ENCODE results near the gene RAB4B. TPM values are rescaled to one million over a fixed set of nuclear protein-coding genes. Genes with fewer than 3 reads are reported as not detected.

Gene RAB4B
- total RNA-seq, 1 experiment from 2014 or later = 9.1 TPM

DNA sequence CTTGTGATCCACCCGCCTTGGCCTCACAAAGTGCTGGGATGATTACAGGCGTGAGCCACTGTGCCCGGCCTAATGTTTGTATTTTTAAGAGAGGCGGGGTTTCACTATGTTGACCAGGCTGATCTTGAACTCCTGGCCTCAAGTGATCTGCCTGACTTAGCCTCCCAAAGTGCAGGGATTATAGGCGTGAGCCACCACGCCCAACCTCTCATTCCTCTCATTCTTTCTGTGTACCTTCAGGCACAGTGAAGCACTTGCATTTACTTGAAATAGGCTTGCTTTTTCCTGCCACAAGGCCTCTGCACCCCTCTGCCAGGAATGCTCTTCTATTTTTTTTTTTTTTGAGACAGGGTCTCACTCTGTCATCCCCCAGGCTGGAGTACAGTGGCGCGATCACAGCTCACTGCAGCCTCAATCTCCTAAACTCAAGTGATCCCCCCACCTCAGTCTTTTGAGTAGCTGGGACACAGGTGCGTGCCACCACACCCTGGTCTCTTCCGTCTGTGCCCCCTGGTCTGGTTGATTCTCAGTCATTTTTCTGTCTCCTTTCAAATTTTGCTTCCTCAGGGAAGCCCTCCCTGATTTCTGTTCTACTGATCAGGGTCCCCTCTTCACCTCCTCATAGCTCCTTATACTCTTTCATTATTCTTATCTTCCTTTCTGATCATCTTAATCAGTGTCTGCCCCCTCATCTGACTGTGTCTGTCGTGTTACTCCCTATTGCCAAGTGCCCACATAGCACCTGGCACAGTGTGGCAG is 42.9 kb upstream of the RAB4B start:
- ChIA-PET POLR2A (ENCODE audit: low non-redundant PET) (no interaction called here), CTCF (no interaction called here)
- intact Hi-C loops (cut with micrococcal nuclease; ENCODE audit: unreplicated experiment) = no loop called here
- no peak for TF ChIP-seq EZH2 (IDR thresholded peaks at IDR 0.05; ENCODE audit: borderline replicate concordance, low read depth, low read length, poor library complexity, severe bottlenecking)
- TF ChIP-seq, protein P1, sequence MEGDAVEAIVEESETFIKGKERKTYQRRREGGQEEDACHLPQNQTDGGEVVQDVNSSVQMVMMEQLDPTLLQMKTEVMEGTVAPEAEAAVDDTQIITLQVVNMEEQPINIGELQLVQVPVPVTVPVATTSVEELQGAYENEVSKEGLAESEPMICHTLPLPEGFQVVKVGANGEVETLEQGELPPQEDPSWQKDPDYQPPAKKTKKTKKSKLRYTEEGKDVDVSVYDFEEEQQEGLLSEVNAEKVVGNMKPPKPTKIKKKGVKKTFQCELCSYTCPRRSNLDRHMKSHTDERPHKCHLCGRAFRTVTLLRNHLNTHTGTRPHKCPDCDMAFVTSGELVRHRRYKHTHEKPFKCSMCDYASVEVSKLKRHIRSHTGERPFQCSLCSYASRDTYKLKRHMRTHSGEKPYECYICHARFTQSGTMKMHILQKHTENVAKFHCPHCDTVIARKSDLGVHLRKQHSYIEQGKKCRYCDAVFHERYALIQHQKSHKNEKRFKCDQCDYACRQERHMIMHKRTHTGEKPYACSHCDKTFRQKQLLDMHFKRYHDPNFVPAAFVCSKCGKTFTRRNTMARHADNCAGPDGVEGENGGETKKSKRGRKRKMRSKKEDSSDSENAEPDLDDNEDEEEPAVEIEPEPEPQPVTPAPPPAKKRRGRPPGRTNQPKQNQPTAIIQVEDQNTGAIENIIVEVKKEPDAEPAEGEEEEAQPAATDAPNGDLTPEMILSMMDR (conservative IDR thresholded peaks at IDR 0.05; ENCODE audit: low read depth, low read length) = no peak
- BruUV-seq (replicated peaks) = no TSS peak
- Histone ChIP-seq H3K27me3 (replicated peaks; ENCODE audit: insufficient read depth, low read depth, low read length, poor library complexity) (no peaks in the 10 kb centered on the region), H3K27ac (ENCODE audit: low read depth, low read length, poor library complexity, severe bottlenecking) (no peak overlapping the region), H3K4me1 (ENCODE audit: insufficient read depth, low read length, poor library complexity, severe bottlenecking) (no peaks in the 10 kb centered on the region), H3K4me3 (ENCODE audit: low read depth, low read length, poor library complexity, severe bottlenecking) (no peak overlapping the region), H3K9me3 (ENCODE audit: low read depth, low read length, poor library complexity, severe bottlenecking) (no peaks in the 10 kb centered on the region), H3K36me3 (ENCODE audit: insufficient read depth, low read length, poor library complexity, severe bottlenecking) (peaks cover 15% of the 10 kb centered on the region)
- no peak for DNase-seq (ENCODE audit: low spot score)

DNA sequence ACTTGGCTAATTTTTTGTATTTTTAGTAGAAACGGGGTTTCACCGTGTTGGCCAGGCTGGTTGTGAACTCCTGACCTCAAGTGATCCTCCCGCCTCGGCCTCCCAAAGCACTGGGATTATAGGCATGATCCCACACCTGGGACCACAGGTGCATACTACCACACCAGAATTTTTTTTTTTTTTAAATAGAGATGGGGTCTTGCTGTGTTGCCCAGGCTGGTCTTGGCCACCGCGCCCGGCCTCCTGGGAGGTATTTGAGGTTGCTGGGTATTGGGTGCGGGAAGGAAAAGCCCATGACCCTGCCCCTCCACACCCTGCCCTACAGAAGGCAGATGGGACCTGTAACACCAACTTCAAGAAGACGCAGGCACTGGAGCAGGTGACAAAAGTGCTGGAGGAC is 41.4 kb upstream of the RAB4B start:
- no peaks in the 10 kb centered on the region for H3K4me1 ChIP-seq (ENCODE audit: insufficient read depth, low read length, poor library complexity, severe bottlenecking)
- H3K9me3 ChIP-seq (ENCODE audit: low read depth, low read length, poor library complexity, severe bottlenecking) = no peaks in the 10 kb centered on the region
- intact Hi-C loops (cut with micrococcal nuclease; ENCODE audit: unreplicated experiment) = no loop called here
- TF ChIP-seq EZH2 (IDR thresholded peaks at IDR 0.05; ENCODE audit: borderline replicate concordance, low read depth, low read length, poor library complexity, severe bottlenecking) = no peak
- TF ChIP-seq, protein P1 (conservative IDR thresholded peaks at IDR 0.05; ENCODE audit: low read depth, low read length) = no peak
- no TSS peak for BruUV-seq (replicated peaks)
- POLR2A ChIA-PET (ENCODE audit: low non-redundant PET) = no interaction called here
- no peak for DNase-seq (ENCODE audit: low spot score)
- no peak overlapping the region for H3K27ac ChIP-seq (ENCODE audit: low read depth, low read length, poor library complexity, severe bottlenecking)
- CTCF ChIA-PET = no interaction called here
- H3K4me3 ChIP-seq (ENCODE audit: low read depth, low read length, poor library complexity, severe bottlenecking) = no peak overlapping the region
- H3K36me3 ChIP-seq (ENCODE audit: insufficient read depth, low read length, poor library complexity, severe bottlenecking) = peaks cover 9% of the 10 kb centered on the region
- no peaks in the 10 kb centered on the region for H3K27me3 ChIP-seq (replicated peaks; ENCODE audit: insufficient read depth, low read depth, low read length, poor library complexity)

DNA sequence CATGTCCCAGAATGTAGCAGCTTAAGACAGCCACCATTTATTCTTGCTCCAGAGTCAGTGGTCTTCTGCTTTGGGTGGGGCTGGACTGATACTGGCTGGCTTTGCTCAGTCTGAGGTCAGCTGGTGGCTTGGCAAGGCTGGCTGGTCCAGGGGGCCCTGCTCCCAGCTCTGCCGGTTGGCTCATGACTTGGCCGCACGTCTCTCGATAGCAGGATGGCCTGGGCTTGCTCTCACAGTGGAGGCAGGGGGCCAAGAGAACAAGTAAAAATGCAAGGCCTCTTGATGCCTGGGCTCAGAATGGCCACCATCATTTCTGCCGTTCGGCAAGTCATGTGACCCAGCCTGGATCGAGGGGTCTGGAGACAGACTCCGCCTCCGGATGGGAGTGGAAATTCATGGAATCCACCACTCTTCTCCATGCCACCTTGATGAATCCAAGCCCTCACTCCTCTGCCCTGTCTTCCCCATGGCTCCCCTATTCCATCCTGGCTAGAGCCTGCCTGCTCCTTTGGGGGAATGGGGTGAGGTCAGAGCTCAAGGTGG is 40.9 kb upstream of the RAB4B start:
- H3K27ac ChIP-seq (ENCODE audit: low read depth, low read length, poor library complexity, severe bottlenecking) = no peak overlapping the region
- CTCF ChIA-PET = no interaction called here
- DNase-seq (ENCODE audit: low spot score) = no peak
- intact Hi-C loops (cut with micrococcal nuclease; ENCODE audit: unreplicated experiment) = no loop called here
- H3K27me3 ChIP-seq (replicated peaks; ENCODE audit: insufficient read depth, low read depth, low read length, poor library complexity) = no peaks in the 10 kb centered on the region
- H3K9me3 ChIP-seq (ENCODE audit: low read depth, low read length, poor library complexity, severe bottlenecking) = no peaks in the 10 kb centered on the region
- H3K36me3 ChIP-seq (ENCODE audit: insufficient read depth, low read length, poor library complexity, severe bottlenecking) = peaks cover 9% of the 10 kb centered on the region
- TF ChIP-seq EZH2 (IDR thresholded peaks at IDR 0.05; ENCODE audit: borderline replicate concordance, low read depth, low read length, poor library complexity, severe bottlenecking) = no peak
- TF ChIP-seq, protein P1 (conservative IDR thresholded peaks at IDR 0.05; ENCODE audit: low read depth, low read length) = no peak
- no peak overlapping the region for H3K4me3 ChIP-seq (ENCODE audit: low read depth, low read length, poor library complexity, severe bottlenecking)
- POLR2A ChIA-PET (ENCODE audit: low non-redundant PET) = no interaction called here
- no peaks in the 10 kb centered on the region for H3K4me1 ChIP-seq (ENCODE audit: insufficient read depth, low read length, poor library complexity, severe bottlenecking)
- BruUV-seq (replicated peaks) = no TSS peak
